ENCODE measurements around the gene DAG1.

Gene DAG1

GRCh38 chr3:49501842-49502241 is 31.8 kb downstream of the DAG1 start:
- no peak for TF ChIP-seq CTCF (IDR thresholded peaks at IDR 0.05; ENCODE audit: insufficient read depth, low read length)
- TF ChIP-seq POLR2AphosphoS5 (IDR thresholded peaks at IDR 0.05; ENCODE audit: low read depth): no peak
- no peak for TF ChIP-seq SPI1 (IDR thresholded peaks at IDR 0.05; ENCODE audit: borderline replicate concordance, low read depth)
- TF ChIP-seq GABPA (IDR thresholded peaks at IDR 0.05; ENCODE audit: low read depth): no peak
- no peak for TF ChIP-seq REST (IDR thresholded peaks at IDR 0.05; ENCODE audit: insufficient replicate concordance, low read depth)
- H3K27ac ChIP-seq (replicated peaks): no peak overlapping the region
- DNase-seq (ENCODE audit: low read depth in 1 of 2, low spot score in 1 of 2): no peak
- H3K27me3 ChIP-seq (ENCODE audit: insufficient read depth, poor library complexity, severe bottlenecking): no peaks in the 10 kb centered on the region
- no peak overlapping the region for H3K4me3 ChIP-seq (replicated peaks; ENCODE audit: insufficient read depth, low read length)

GRCh38 chr3:49506906-49507305 is 36.8 kb downstream of the DAG1 start:
- TF ChIP-seq REST (IDR thresholded peaks at IDR 0.05; ENCODE audit: insufficient replicate concordance, low read depth): no peak
- TF ChIP-seq GABPA (IDR thresholded peaks at IDR 0.05; ENCODE audit: low read depth): no peak
- no peak for TF ChIP-seq POLR2AphosphoS5 (IDR thresholded peaks at IDR 0.05; ENCODE audit: low read depth)
- TF ChIP-seq SPI1 (IDR thresholded peaks at IDR 0.05; ENCODE audit: borderline replicate concordance, low read depth): no peak
- TF ChIP-seq CTCF (IDR thresholded peaks at IDR 0.05; ENCODE audit: insufficient read depth, low read length): no peak
- no peak for DNase-seq (ENCODE audit: low read depth in 1 of 2, low spot score in 1 of 2)
- H3K27me3 ChIP-seq (ENCODE audit: insufficient read depth, poor library complexity, severe bottlenecking): no peaks in the 10 kb centered on the region
- H3K4me3 ChIP-seq (replicated peaks; ENCODE audit: insufficient read depth, low read length): no peak overlapping the region
- H3K27ac ChIP-seq (replicated peaks): no peak overlapping the region

GRCh38 chr3:49509028-49509561 is 39.0 kb downstream of the DAG1 start:
- H3K27me3 ChIP-seq (ENCODE audit: insufficient read depth, poor library complexity, severe bottlenecking): no peaks in the 10 kb centered on the region
- DNase-seq (ENCODE audit: low read depth in 1 of 2, low spot score in 1 of 2): no peak
- TF ChIP-seq GABPA (IDR thresholded peaks at IDR 0.05; ENCODE audit: low read depth) (no peak), SPI1 (IDR thresholded peaks at IDR 0.05; ENCODE audit: borderline replicate concordance, low read depth) (no peak), POLR2AphosphoS5 (IDR thresholded peaks at IDR 0.05; ENCODE audit: low read depth) (no peak), CTCF (IDR thresholded peaks at IDR 0.05; ENCODE audit: insufficient read depth, low read length) (no peak)
- no peak overlapping the region for H3K4me3 ChIP-seq (replicated peaks; ENCODE audit: insufficient read depth, low read length)
- no peak overlapping the region for H3K27ac ChIP-seq (replicated peaks)

- TF ChIP-seq SPI1 (IDR thresholded peaks at IDR 0.05; ENCODE audit: borderline replicate concordance, low read depth): no peak
Measured at GRCh38 chr3:49511639-49512038, 41.6 kb downstream of the DAG1 start.

More at GRCh38 chr3:49511639-49512038, 41.6 kb downstream of the DAG1 start:
- Histone ChIP-seq H3K27me3 (ENCODE audit: insufficient read depth, poor library complexity, severe bottlenecking) (no peaks in the 10 kb centered on the region), H3K4me3 (replicated peaks; ENCODE audit: insufficient read depth, low read length) (no peak overlapping the region), H3K27ac (replicated peaks) (no peak overlapping the region)
- no peak for DNase-seq (ENCODE audit: low read depth in 1 of 2, low spot score in 1 of 2)
